ENCODE results near the gene ATP2A3.

The ATP2A3 gene

DNA sequence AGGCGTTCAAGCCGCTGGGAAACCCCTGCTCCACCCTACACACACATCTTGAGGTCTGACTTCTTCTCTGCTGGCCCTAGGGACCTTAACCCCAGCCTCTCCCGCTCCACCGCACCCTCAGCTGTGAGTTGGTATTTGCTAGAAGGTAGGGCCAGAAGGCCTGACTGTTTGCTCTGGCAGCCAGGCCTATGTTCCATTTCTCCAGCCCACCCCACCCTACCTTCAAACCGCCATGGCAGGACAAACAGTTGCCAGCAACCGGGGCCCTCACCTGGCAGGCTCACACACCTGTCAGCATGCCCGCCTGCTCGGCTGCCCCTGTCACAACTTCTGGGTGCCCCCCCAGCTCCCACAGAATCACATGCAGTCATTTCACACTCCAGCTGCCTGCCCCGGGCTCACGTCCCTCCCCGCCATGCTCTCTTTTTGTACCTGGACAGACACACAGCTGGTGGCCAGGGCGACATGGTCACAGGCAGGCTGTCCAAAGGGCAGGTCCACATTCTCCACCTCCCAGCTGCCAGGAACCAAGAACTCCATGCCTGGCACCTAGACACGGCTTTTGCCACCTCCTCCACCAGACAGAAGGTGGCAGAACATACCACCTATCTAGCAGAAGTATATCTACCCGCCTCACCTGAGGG is 2.6 kb upstream of the ATP2A3 start:
- TF ChIP-seq, protein P1, sequence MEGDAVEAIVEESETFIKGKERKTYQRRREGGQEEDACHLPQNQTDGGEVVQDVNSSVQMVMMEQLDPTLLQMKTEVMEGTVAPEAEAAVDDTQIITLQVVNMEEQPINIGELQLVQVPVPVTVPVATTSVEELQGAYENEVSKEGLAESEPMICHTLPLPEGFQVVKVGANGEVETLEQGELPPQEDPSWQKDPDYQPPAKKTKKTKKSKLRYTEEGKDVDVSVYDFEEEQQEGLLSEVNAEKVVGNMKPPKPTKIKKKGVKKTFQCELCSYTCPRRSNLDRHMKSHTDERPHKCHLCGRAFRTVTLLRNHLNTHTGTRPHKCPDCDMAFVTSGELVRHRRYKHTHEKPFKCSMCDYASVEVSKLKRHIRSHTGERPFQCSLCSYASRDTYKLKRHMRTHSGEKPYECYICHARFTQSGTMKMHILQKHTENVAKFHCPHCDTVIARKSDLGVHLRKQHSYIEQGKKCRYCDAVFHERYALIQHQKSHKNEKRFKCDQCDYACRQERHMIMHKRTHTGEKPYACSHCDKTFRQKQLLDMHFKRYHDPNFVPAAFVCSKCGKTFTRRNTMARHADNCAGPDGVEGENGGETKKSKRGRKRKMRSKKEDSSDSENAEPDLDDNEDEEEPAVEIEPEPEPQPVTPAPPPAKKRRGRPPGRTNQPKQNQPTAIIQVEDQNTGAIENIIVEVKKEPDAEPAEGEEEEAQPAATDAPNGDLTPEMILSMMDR (IDR thresholded peaks at IDR 0.05; ENCODE audit: low read depth, low read length), result no peak
- no peak for DNase-seq (ENCODE audit: low read depth in 2 of 2)

DNA sequence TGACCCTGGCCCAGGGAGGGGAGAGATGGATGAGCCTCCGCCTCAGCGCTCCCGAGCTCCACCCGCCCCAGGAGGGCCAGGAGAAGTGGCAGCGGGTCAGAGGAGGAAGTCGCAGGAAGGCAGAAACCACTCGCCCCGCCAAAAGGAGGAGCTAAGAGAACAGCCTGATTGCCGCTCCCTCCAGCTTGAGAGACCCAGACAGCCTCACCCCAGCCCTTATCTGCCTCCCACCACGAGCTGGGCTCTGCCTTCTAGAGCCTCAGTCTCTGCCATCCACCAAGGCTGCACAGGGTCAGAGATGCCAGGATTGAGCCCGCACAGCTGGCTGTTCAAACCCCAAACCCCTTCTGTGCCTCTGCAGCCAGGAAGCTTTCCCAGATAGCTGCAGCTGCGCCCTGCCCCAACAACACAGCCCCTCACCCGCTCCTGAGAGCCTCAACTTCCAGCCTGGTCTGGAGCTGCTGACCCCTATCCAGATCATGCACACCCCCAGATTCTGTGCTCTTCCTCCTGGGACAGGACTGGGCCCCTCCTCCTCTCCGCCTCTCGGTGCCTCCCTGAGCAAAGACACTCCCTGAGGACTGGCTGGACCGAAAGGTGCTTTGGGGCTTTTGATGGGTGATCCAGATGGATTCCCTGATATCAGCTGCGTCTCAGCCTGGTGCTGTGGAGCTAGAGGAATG is 1.0 kb upstream of the ATP2A3 start:
- TF ChIP-seq, protein P1 (IDR thresholded peaks at IDR 0.05; ENCODE audit: low read depth, low read length), result no peak
- DNase-seq (ENCODE audit: low read depth in 2 of 2), result peak; percentile 38 to 41
- H3K4me3 ChIP-seq (replicated peaks in 1 of 2; ENCODE audit: low read depth in 2 of 2, low read length in 2 of 2), result peak overlapping the region in 1 of 2 donors; percentile 48

More for the DNA sequence above, 2.6 kb upstream of the ATP2A3 start:
- no peak overlapping the region for H3K4me3 ChIP-seq (replicated peaks in 1 of 2; ENCODE audit: low read depth in 2 of 2, low read length in 2 of 2)

DNA sequence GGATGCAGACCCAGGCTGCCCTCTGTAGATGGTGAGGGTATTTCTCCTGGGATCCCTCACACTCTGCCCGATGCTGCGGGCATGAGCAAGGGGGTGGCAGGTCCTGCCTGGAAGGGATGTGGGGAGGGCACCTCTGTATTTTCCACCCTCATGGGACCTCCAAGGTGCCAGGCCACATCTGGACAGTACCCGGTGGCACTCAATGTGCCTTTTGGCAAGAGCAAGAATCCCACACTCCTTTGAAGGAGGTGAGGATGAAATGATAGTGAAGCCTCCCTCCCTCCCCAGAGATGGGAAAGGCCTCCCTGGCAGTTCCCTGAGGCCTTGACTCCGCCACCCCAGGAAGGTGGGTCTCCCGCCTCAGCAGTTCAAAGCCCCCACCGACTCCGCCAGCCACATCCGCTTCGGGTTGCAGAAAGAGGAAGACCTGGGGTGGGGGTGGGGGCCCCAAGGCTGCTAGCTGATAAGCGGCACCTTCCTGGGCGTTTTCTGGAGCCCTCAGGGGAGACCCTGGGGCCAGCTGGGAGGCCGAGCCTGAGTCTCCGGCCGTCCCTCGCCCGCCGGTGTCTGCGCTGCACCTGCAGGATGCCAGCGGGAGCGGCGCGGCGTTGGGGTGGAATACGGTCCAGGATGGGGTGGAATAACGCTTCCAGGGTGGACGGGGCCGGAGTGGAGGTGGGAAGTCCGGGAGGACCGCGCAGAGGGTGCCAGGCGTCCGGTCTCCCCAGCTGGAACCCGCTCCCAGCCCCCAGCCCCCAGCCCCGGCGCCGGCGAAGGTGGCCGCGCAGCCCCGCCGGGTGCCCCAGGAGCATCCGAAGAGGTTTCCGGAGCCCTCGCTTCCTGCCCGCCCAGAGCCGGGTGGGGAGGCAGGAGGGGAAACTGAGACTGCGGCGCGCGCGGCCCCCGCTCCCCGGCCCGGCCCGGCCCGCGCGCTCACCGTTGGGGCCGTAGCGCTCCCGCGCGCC is 718 bp downstream of the ATP2A3 start:
- peak overlapping the region in 1 of 2 donors; percentile 48 for H3K4me3 ChIP-seq (replicated peaks in 1 of 2; ENCODE audit: low read depth in 2 of 2, low read length in 2 of 2)
- DNase-seq (ENCODE audit: low read depth in 2 of 2), result no peak
- TF ChIP-seq, protein P1 (IDR thresholded peaks at IDR 0.05; ENCODE audit: low read depth, low read length), result no peak

DNA sequence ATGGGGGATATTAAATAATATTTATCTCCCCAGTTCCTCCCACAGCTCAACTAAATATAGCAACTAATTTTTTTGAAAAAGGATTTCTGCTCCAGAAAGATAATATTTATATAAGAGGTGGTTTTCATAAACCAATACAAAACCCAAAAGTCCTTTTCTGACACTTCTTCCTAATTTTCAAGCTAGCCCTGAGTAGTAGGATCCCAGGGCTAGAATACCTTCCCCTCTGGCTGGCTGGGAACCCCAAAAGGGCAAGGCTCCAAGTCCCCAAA is 1.3 kb downstream of the ATP2A3 start:
- no peak overlapping the region for H3K4me3 ChIP-seq (replicated peaks in 1 of 2; ENCODE audit: low read depth in 2 of 2, low read length in 2 of 2)
- TF ChIP-seq, protein P1 (IDR thresholded peaks at IDR 0.05; ENCODE audit: low read depth, low read length), result no peak
- no peak for DNase-seq (ENCODE audit: low read depth in 2 of 2)

DNA sequence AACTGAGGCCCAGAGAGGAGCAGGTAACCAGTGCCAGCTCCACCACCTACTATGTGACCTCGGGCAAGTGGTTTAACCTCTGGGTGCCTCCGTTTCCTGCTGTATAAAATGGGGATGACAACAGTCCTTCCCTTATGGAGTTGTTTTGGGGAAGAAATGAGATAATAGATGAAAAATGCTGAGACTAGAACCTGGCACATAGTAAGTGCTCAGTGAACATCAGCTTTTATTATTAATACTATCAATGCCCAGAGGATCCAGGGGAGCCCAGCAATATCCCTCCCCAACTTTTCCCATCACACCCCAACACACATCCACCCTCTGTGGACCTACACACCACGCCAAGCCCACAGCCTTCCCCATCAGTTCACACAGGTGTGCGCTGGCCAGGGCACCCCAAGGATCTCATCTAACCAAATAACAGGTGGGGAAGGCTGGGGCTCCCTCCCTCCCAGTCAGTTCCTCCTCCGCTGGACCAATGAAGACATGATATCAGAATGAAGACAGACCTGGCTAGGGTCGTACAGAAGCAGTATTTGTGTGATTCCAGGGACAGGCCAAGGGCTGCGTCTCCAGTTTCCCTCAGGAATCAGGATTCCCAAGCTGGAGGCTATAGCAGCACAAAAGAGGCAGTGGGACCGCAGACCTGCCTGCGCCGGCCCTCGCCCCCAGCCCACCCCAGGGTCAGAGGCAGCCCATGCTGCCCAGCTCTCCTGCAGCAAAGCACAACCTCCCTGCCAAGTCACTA is 1.8 kb downstream of the ATP2A3 start:
- TF ChIP-seq, protein P1 (IDR thresholded peaks at IDR 0.05; ENCODE audit: low read depth, low read length), result no peak
- H3K4me3 ChIP-seq (replicated peaks in 1 of 2; ENCODE audit: low read depth in 2 of 2, low read length in 2 of 2), result no peak overlapping the region
- no peak for DNase-seq (ENCODE audit: low read depth in 2 of 2)

DNA sequence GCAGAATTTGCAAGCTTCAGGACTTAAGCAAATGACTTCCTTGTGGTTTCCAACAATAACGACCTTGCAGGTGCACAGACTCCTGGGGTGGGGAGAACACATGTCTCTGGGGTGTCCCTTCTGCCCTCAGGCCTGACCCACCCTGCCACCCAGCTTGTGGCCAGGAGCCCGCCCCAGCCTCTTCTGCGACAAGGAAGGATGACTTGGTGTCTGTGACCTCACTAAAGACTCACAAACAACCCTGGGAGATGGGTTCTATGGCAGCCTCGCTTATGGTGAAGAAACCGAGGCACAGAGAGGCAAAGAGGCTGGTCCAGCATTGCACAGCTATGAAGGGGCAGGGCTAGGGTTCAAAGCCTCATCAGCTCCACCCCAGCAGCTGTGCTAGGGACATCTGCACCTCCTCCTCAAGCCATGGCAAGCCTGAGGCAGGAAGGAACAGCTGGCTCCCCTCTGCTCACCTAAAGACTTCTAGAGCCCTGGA is 2.6 kb downstream of the ATP2A3 start:
- TF ChIP-seq, protein P1 (IDR thresholded peaks at IDR 0.05; ENCODE audit: low read depth, low read length), result no peak
- DNase-seq (ENCODE audit: low read depth in 2 of 2), result no peak
- no peak overlapping the region for H3K4me3 ChIP-seq (replicated peaks in 1 of 2; ENCODE audit: low read depth in 2 of 2, low read length in 2 of 2)
